ENCODE data around the gene PRSS53. TPM values are rescaled to one million over a fixed set of nuclear protein-coding genes. Genes with fewer than 3 reads are reported as not detected.

PRSS53 gene
- polyA plus RNA-seq, 1 of the 3 experiments (the other 2 are of a cell fraction) = 3.1 TPM

DNA sequence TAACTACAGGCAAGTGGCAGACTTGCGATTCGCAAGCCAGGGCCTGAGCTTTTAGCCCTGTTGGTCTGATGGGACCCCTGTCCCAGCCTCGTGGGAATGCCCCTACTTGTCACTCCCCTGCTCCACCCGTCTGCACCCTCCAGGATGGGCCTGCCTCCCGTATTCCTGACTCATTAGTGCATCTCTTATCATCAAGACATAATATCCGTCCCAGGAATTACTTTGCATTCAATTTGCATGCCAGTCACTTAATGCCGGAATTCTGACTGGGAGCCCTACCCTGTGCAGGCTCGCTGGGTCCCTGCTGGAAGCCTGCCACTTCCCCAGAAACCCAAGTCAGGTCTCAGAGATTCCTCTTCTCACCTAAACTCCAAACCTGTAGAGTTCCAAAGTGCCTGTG is 3.3 kb downstream of the PRSS53 start:
- Histone ChIP-seq H3F3A (replicated peaks; ENCODE audit: insufficient read depth) (no peaks in the 10 kb centered on the region), H3K9me2 (no peaks in the 10 kb centered on the region), H3K36me3 (replicated peaks in 1 of 2; ENCODE audit: control insufficient read depth in 1 of 2, insufficient read depth in 2 of 2, low read length in 1 of 2) (peaks cover 16 to 43% of the 10 kb centered on the region in 2 experiments), H3K27me3 (ENCODE audit: insufficient read depth) (no peaks in the 10 kb centered on the region), H3K4me3 (ENCODE audit: low read depth in 2 of 2, low read length in 1 of 2) (no peak overlapping the region), H3K79me2 (ENCODE audit: insufficient read depth) (peaks cover 35% of the 10 kb centered on the region; the same call in 1 of the 2 replicates), H3K9ac (no peak overlapping the region), H3K4me1 (ENCODE audit: control insufficient read depth in 1 of 2, insufficient read depth in 2 of 2, low read depth in 1 of 2, low read length in 1 of 2) (peaks cover 0 to 1% of the 10 kb centered on the region in 2 experiments; a peak in 2 of 4 replicates), H3K4me2 (no peak overlapping the region), H3K9me3 (no peaks in the 10 kb centered on the region), H4K20me1 (ENCODE audit: insufficient read depth) (peaks cover 8% of the 10 kb centered on the region; the same call in 1 of the 2 replicates), H2AFZ (ENCODE audit: low read depth) (no peak overlapping the region), H3K27ac (ENCODE audit: low read depth in 2 of 2, low read length in 1 of 2) (no peak overlapping the region)
- TF ChIP-seq FOXM1 (IDR thresholded peaks at IDR 0.05; ENCODE audit: low read depth) (no peak), EZH2phosphoT487 (IDR thresholded peaks at IDR 0.05; ENCODE audit: borderline replicate concordance, low read depth) (no peak), JUND (IDR thresholded peaks at IDR 0.05) (no peak), TAF1 (IDR thresholded peaks at IDR 0.05; ENCODE audit: borderline replicate concordance, low read depth, low read length) (no peak), GABPA (IDR thresholded peaks at IDR 0.05; ENCODE audit: low read depth) (no peak), TCF12 (IDR thresholded peaks at IDR 0.05) (no peak), CHD2 (IDR thresholded peaks at IDR 0.05; ENCODE audit: low read length, partially characterized antibody) (no peak), FOXJ3 (CRISPR knock-in tag; IDR thresholded peaks at IDR 0.05) (no peak), TEAD4 (IDR thresholded peaks at IDR 0.05; ENCODE audit: borderline replicate concordance, insufficient read depth) (no peak), RAD21 (IDR thresholded peaks at IDR 0.05; ENCODE audit: low read length) (no peak), SMC3 (IDR thresholded peaks at IDR 0.05; ENCODE audit: low read depth, low read length) (no peak), POLR2AphosphoS5 (IDR thresholded peaks at IDR 0.05; ENCODE audit: low read depth, low read length) (no peak), NRF1 (IDR thresholded peaks at IDR 0.05; ENCODE audit: low read depth, low read length) (no peak), MEF2A (IDR thresholded peaks at IDR 0.05; ENCODE audit: borderline replicate concordance, low read depth) (no peak), YY1 (IDR thresholded peaks at IDR 0.05; ENCODE audit: low read depth) (no peak)
- TF ChIP-seq, protein P1, sequence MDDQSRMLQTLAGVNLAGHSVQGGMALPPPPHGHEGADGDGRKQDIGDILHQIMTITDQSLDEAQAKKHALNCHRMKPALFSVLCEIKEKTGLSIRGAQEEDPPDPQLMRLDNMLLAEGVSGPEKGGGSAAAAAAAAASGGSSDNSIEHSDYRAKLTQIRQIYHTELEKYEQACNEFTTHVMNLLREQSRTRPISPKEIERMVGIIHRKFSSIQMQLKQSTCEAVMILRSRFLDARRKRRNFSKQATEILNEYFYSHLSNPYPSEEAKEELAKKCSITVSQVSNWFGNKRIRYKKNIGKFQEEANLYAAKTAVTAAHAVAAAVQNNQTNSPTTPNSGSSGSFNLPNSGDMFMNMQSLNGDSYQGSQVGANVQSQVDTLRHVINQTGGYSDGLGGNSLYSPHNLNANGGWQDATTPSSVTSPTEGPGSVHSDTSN (IDR thresholded peaks at IDR 0.05) = no peak
- TF ChIP-seq, protein P2, sequence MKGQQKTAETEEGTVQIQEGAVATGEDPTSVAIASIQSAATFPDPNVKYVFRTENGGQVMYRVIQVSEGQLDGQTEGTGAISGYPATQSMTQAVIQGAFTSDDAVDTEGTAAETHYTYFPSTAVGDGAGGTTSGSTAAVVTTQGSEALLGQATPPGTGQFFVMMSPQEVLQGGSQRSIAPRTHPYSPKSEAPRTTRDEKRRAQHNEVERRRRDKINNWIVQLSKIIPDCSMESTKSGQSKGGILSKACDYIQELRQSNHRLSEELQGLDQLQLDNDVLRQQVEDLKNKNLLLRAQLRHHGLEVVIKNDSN (IDR thresholded peaks at IDR 0.05; ENCODE audit: borderline replicate concordance, low read depth) = no peak
- TF ChIP-seq, protein P3, sequence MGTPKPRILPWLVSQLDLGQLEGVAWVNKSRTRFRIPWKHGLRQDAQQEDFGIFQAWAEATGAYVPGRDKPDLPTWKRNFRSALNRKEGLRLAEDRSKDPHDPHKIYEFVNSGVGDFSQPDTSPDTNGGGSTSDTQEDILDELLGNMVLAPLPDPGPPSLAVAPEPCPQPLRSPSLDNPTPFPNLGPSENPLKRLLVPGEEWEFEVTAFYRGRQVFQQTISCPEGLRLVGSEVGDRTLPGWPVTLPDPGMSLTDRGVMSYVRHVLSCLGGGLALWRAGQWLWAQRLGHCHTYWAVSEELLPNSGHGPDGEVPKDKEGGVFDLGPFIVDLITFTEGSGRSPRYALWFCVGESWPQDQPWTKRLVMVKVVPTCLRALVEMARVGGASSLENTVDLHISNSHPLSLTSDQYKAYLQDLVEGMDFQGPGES (IDR thresholded peaks at IDR 0.05; ENCODE audit: low read depth, low read length) = no peak
- TF ChIP-seq, protein P4, sequence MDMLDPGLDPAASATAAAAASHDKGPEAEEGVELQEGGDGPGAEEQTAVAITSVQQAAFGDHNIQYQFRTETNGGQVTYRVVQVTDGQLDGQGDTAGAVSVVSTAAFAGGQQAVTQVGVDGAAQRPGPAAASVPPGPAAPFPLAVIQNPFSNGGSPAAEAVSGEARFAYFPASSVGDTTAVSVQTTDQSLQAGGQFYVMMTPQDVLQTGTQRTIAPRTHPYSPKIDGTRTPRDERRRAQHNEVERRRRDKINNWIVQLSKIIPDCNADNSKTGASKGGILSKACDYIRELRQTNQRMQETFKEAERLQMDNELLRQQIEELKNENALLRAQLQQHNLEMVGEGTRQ (IDR thresholded peaks at IDR 0.05; ENCODE audit: borderline replicate concordance, low read depth, low read length) = no peak
- DNase-seq = no peak
- 87% methylated on average over 8 of the region's 8 CpGs for WGBS (ENCODE audit: low lambda C conversion rate)
- CTCF ChIA-PET = interaction anchor here (3.0 kb wide), 1 partner anchor 57 kb away, joined by 12 read pairs; no protein-coding TSS in a partner anchor
- POLR2A ChIA-PET = interaction anchor here (1.2 to 2.1 kb wide), 3 partner anchors 9 to 32 kb away, joined by 5 to 8 read pairs (median 5); partner anchors contain the start of genes KAT8, ZNF646 and ZNF668
